Fibroblast of lung (primary cell): ENCODE data around the gene SEMA5A.

ENCODE experiments used
- EZH2 ChIP-seq: IDR thresholded peaks from 2 replicates; pipeline ENCODE4 v1.5.1; 2012; ENCODE audit warnings: low read length, control low read depth, mild to moderate bottlenecking; ENCODE audit errors: missing control alignments
- TF ChIP-seq, protein P1 (sequence below), 2 donors: IDR thresholded peaks in 1 of 2; conservative IDR thresholded peaks in 1 of 2; 1 replicate in 1 of 2; 2 replicates in 1 of 2; pipeline ENCODE4 v1.5.1; 2011 to 2012; ENCODE audit warnings: low read length in 2 of 2, control low read depth in 1 of 2, inconsistent platforms in 1 of 2, low read depth in 1 of 2, mild to moderate bottlenecking in 1 of 2

DNA sequence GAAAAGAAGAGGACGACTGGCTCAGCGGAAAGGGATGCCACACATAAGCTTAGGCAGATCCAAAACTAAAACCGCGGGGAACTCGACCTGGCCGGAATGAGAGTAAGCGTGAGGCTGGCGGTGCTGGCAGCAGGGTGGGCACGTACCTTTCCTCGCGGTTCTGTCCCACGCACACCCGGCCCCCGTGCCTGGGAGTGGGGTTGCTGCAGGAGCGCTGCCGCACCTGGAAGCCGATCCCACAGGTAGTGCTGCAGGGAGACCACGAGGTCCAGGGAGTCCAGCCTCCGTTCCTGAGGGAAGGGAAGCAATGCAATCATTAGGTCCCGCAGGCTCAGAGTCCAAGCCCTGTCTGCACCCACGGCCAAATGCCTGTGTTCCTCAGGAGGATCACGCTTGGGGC, 427.0 kb downstream of the SEMA5A start:
- TF ChIP-seq, protein P1, sequence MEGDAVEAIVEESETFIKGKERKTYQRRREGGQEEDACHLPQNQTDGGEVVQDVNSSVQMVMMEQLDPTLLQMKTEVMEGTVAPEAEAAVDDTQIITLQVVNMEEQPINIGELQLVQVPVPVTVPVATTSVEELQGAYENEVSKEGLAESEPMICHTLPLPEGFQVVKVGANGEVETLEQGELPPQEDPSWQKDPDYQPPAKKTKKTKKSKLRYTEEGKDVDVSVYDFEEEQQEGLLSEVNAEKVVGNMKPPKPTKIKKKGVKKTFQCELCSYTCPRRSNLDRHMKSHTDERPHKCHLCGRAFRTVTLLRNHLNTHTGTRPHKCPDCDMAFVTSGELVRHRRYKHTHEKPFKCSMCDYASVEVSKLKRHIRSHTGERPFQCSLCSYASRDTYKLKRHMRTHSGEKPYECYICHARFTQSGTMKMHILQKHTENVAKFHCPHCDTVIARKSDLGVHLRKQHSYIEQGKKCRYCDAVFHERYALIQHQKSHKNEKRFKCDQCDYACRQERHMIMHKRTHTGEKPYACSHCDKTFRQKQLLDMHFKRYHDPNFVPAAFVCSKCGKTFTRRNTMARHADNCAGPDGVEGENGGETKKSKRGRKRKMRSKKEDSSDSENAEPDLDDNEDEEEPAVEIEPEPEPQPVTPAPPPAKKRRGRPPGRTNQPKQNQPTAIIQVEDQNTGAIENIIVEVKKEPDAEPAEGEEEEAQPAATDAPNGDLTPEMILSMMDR (conservative IDR thresholded peaks at IDR 0.05 in 1 of 2, IDR thresholded peaks at IDR 0.05 in 1 of 2; ENCODE audit: low read depth in 1 of 2, low read length in 2 of 2), result no peak
- TF ChIP-seq EZH2, result no peak
